MCF 10A (cell line): ENCODE data around the gene ASB1. TPM values are rescaled to one million over a fixed set of nuclear protein-coding genes. Genes with fewer than 3 reads are reported as not detected.
"Not testable (repeated sequence)": the region's sequence is repeated elsewhere in the genome, so short reads cannot be mapped to it uniquely, and the experiment has no call there.

ENCODE experiments used
- BruUV-seq: library from RNA; stranded (reverse); fragments of 400-500 nt; replicated peaks from 2 replicates; lab custom pipeline; 2021; lab: Mats Ljungman, UMichigan
- CTCF ChIA-PET: fragments of 300-600 bp; sonication (Branson Sonifier 250); formaldehyde crosslinking; extraction: SDS; loops from one replicate; lab custom pipeline; 2021; ENCODE audit warnings: antibody characterized with exemption, inconsistent platforms; lab: Yijun Ruan, JAX
- POLR2A ChIA-PET: fragments of 300-600, 350-650 bp; sonication (Branson Sonifier 250); formaldehyde crosslinking; extraction: SDS; loops from one replicate; lab custom pipeline; 2020; ENCODE audit warnings: antibody characterized with exemption, inconsistent platforms; lab: Yijun Ruan, JAX
- DNase-seq: peaks from one replicate; pipeline ENCODE4 v3.0.0-alpha.2; 2018; ENCODE audit not compliant: unreplicated experiment
- H3K27ac Mint-ChIP-seq: one replicate; pipeline ENCODE4 v1.8.0; 2022; ENCODE audit warnings: mild to moderate bottlenecking, low read depth, mixed read lengths; ENCODE audit not compliant: unreplicated experiment
- H3K27me3 Mint-ChIP-seq: one replicate; pipeline ENCODE4 v1.8.0; 2022; ENCODE audit warnings: mixed read lengths; ENCODE audit not compliant: insufficient read depth, unreplicated experiment
- H3K36me3 Mint-ChIP-seq: one replicate; pipeline ENCODE4 v1.8.0; 2022; ENCODE audit warnings: mild to moderate bottlenecking, moderate library complexity, mixed read lengths; ENCODE audit not compliant: insufficient read depth, unreplicated experiment
- H3K4me1 Mint-ChIP-seq: one replicate; pipeline ENCODE4 v1.8.0; 2022; ENCODE audit warnings: mixed read lengths; ENCODE audit not compliant: insufficient read depth, unreplicated experiment
- H3K4me3 Mint-ChIP-seq: one replicate; pipeline ENCODE4 v1.8.0; 2022; ENCODE audit warnings: mild to moderate bottlenecking, moderate library complexity, mixed read lengths; ENCODE audit not compliant: unreplicated experiment
- H3K9me3 Mint-ChIP-seq: one replicate; pipeline ENCODE4 v1.8.0; 2022; ENCODE audit warnings: mixed read lengths; ENCODE audit not compliant: unreplicated experiment
- CTCF ChIP-seq: fragments of 200-600 bp; IDR thresholded peaks from one replicate; pipeline ENCODE4 v1.8.0; 2022; ENCODE audit warnings: antibody characterized with exemption, mild to moderate bottlenecking; ENCODE audit not compliant: unreplicated experiment
- intact Hi-C: fragments of 100-400 bp; cut with micrococcal nuclease; formaldehyde crosslinking; loops from 2 replicates; pipeline ENCODE4 v1.14.1; 2022
- total RNA-seq: library from RNA; stranded (reverse); gene quantifications from 2 replicates; pipeline ENCODE4 v1.2.3, GENCODE V29; 2022

Gene ASB1
- total RNA-seq, 1 experiment from 2014 or later: 104 TPM

DNA sequence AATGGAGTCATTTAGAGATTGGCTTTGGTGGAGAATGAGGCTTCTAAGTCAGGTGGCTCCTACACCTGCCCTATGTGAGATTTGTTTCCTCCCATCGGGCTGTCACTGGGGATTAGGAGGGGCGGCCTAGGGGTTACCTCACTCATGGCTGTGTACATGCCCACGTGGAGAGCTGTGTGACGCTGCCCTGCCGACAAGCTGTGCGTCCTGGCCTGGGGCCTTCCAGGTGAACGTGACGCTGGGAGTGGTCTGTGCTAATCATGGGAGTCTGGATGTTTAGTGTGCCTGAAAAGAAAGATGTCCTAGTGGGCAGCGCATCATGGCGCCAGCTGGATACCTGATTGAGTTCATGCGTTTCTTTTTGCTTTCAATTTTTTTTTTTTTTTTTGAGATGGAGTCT, 14.0 kb downstream of the ASB1 start:
- H3K9me3 Mint-ChIP-seq: no peaks in the 10 kb centered on the region
- H3K27ac Mint-ChIP-seq: peak overlapping the region; percentile 99
- ChIA-PET POLR2A (interaction anchor here (0.6 to 3.5 kb wide), 3 partner anchors 51 to 409 kb away, joined by 3 to 35 read pairs (median 3); no protein-coding TSS in a partner anchor), CTCF (interaction anchor here (0.6 to 1.2 kb wide), 4 partner anchors 27 to 344 kb away, joined by 3 to 5 read pairs (median 4); no protein-coding TSS in a partner anchor)
- no peaks in the 10 kb centered on the region for H3K27me3 Mint-ChIP-seq
- BruUV-seq: no TSS peak
- DNase-seq: no peak
- peaks cover 25% of the 10 kb centered on the region for H3K4me1 Mint-ChIP-seq
- H3K36me3 Mint-ChIP-seq: peaks cover 69% of the 10 kb centered on the region
- peak overlapping the region; percentile 54 for H3K4me3 Mint-ChIP-seq
- TF ChIP-seq CTCF: no peak
- intact Hi-C loops: no loop called here

DNA sequence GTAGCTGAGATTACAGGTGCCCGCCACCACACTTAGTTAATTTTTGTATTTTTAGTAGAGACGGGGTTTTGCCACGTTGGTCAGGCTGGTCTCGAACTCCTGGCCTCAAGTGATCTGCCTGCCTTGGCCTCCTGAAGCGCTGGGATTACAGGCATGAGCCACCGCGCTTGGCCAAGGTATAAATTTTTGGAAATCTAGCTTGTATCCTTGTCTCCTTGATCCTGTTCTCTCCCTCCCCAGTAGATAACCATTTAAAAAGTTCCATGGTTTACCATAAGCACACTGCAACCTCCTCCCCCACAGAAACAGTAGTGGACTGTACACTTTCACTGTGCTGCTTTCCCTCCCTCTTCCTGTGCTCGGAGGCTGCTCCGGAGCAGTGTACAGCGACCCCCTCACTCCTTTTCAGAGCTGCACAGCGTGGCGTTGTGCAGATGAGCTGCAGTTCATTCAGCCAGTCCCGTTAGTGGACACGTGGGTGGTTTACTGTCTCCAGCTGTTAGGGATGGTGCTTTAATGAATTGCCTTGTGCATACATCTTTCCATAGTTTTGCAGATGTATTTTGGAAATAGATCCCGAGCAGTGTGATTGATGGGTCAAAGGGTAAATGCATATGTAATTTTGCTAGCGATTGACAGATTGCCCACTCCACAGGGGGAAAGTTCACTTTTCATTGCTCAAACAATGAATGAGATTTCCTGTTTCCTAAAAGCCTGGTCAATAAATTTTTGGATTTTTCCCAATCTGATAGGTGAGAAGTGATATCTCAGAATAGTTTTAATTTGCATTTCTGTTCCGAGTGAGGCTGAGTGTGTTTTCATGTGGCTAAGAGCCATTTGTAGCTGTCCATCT, 14.8 kb downstream of the ASB1 start:
- H3K27me3 Mint-ChIP-seq: no peaks in the 10 kb centered on the region

GRCh38 chr2:238442257-238442656, 15.5 kb downstream of the ASB1 start:
- H3K4me3 Mint-ChIP-seq, H3K27me3 Mint-ChIP-seq, H3K9me3 Mint-ChIP-seq, intact Hi-C loops, DNase-seq, BruUV-seq, CTCF ChIA-PET, POLR2A ChIA-PET: not testable (repeated sequence)
- peaks cover 25% of the 10 kb centered on the region for H3K4me1 Mint-ChIP-seq
- H3K36me3 Mint-ChIP-seq: peaks cover 69% of the 10 kb centered on the region
- H3K27ac Mint-ChIP-seq: peak overlapping the region; percentile 16

More for the DNA sequence above, 14.8 kb downstream of the ASB1 start:
- H3K9me3 Mint-ChIP-seq: no peaks in the 10 kb centered on the region
- ChIA-PET CTCF (interaction anchor here (0.6 to 1.2 kb wide), 4 partner anchors 26 to 343 kb away, joined by 3 to 6 read pairs (median 4); no protein-coding TSS in a partner anchor), POLR2A (interaction anchor here (0.6 kb wide), 1 partner anchor 408 kb away, joined by 3 read pairs; no protein-coding TSS in a partner anchor)
- no TSS peak for BruUV-seq
- intact Hi-C loops: no loop called here
- H3K4me1 Mint-ChIP-seq: peaks cover 25% of the 10 kb centered on the region
- H3K4me3 Mint-ChIP-seq: no peak overlapping the region
- no peak for DNase-seq
- peaks cover 69% of the 10 kb centered on the region for H3K36me3 Mint-ChIP-seq
- peak overlapping the region; percentile 99 for H3K27ac Mint-ChIP-seq
- no peak for TF ChIP-seq CTCF

GRCh38 chr2:238444242-238444641, 17.5 kb downstream of the ASB1 start:
- intact Hi-C loops: no loop called here
- H3K27ac Mint-ChIP-seq: no peak overlapping the region
- CTCF ChIA-PET: no interaction called here
- no peaks in the 10 kb centered on the region for H3K27me3 Mint-ChIP-seq
- no peak for TF ChIP-seq CTCF
- POLR2A ChIA-PET: interaction anchor here (0.7 kb wide), 1 partner anchor 123 kb away, joined by 4 read pairs; no protein-coding TSS in a partner anchor
- no peak overlapping the region for H3K4me3 Mint-ChIP-seq
- peaks cover 15% of the 10 kb centered on the region for H3K4me1 Mint-ChIP-seq
- no peaks in the 10 kb centered on the region for H3K9me3 Mint-ChIP-seq
- peaks cover 61% of the 10 kb centered on the region for H3K36me3 Mint-ChIP-seq
- BruUV-seq: no TSS peak
- no peak for DNase-seq
